K562 (cell line): ENCODE measurements around the gene DNAJC8. TPM values are rescaled to one million over a fixed set of nuclear protein-coding genes. Genes with fewer than 3 reads are reported as not detected.

Experiments used
- AFF4 ChIP-seq: sonication (generic); formaldehyde crosslinking; IDR thresholded peaks from 2 replicates; pipeline ENCODE4 v1.8.0; 2023; ENCODE audit warnings: mild to moderate bottlenecking, missing genetic modification reagents
- ARNT ChIP-seq, 2 experiments: fragments of 450-650 bp; IDR thresholded peaks; 2 replicates each; pipeline ENCODE4 v1.6.1; 2016; ENCODE audit warnings: mild to moderate bottlenecking in 1 of 2
- ATF4 ChIP-seq: fragments of 450-650 bp; formaldehyde crosslinking; IDR thresholded peaks from 2 replicates; pipeline ENCODE4 v1.4.0; 2022; ENCODE audit warnings: mild to moderate bottlenecking, moderate library complexity
- CEBPG ChIP-seq, 3 experiments: fragments of 200-800 bp in 1 of 3; sonication (Bioruptor generic) in 1 of 3; sonication (generic) in 1 of 3; formaldehyde crosslinking in 1 of 3; IDR thresholded peaks in 2 of 3; conservative IDR thresholded peaks in 1 of 3; 2 replicates each; pipeline versions ENCODE4 v1.6.1 to v1.8.0; 2016 to 2022; ENCODE audit warnings: missing compliant biosample characterization in 2 of 3, missing genetic modification characterization in 2 of 3, mild to moderate bottlenecking in 1 of 3, missing genetic modification reagents in 1 of 3
- ELF4 ChIP-seq: fragments of 450-650 bp; formaldehyde crosslinking; IDR thresholded peaks from 2 replicates; pipeline ENCODE4 v1.4.0; 2022; ENCODE audit warnings: missing genetic modification characterization
- JUN ChIP-seq, 2 experiments: sonication (generic) in 1 of 2; formaldehyde crosslinking in 1 of 2; IDR thresholded peaks; 2 replicates each; pipeline versions ENCODE4 v1.6.1 to v1.8.0; 2012 to 2022; ENCODE audit warnings: borderline replicate concordance in 2 of 2, mild to moderate bottlenecking in 2 of 2, improper control_type of control experiment in 1 of 2, low read depth in 1 of 2, low read length in 1 of 2, missing genetic modification reagents in 1 of 2
- KLF16 ChIP-seq: IDR thresholded peaks from 2 replicates; pipeline ENCODE4 v1.6.1; 2016; ENCODE audit warnings: antibody characterized with exemption
- MIER1 ChIP-seq: fragments of 450-650 bp; IDR thresholded peaks from 2 replicates; pipeline ENCODE4 v1.6.1; 2016; ENCODE audit warnings: antibody characterized with exemption, mild to moderate bottlenecking, low read depth
- NFE2L1 ChIP-seq: fragments of 450-650 bp; IDR thresholded peaks from 2 replicates; pipeline ENCODE4 v1.6.1; 2016; ENCODE audit warnings: missing genetic modification characterization, low read depth, mild to moderate bottlenecking, missing compliant biosample characterization, moderate library complexity, borderline replicate concordance
- PATZ1 ChIP-seq: fragments of 250-450 bp; sonication (Bioruptor Pico); IDR thresholded peaks from 2 replicates; pipeline ENCODE4 v1.5.0; 2020; ENCODE audit warnings: mild to moderate bottlenecking, borderline replicate concordance
- POLR2A ChIP-seq: fragments of 450-650 bp; conservative IDR thresholded peaks from 2 replicates; pipeline ENCODE4 v1.6.1; 2016
- RUNX1 ChIP-seq: sonication (generic); IDR thresholded peaks from 2 replicates; pipeline ENCODE4 v1.6.1; 2016; ENCODE audit warnings: antibody characterized with exemption, low read depth
- TEAD4 ChIP-seq, 2 experiments: sonication (generic) in 1 of 2; formaldehyde crosslinking in 1 of 2; IDR thresholded peaks; 2 replicates each; pipeline versions ENCODE4 v1.6.1 to v1.8.0; 2012 to 2022; ENCODE audit warnings: borderline replicate concordance in 1 of 2, inconsistent platforms in 1 of 2, low read length in 1 of 2, mild to moderate bottlenecking in 1 of 2, missing genetic modification reagents in 1 of 2
- WHSC1 ChIP-seq: IDR thresholded peaks from one replicate; pipeline ENCODE4 v1.6.1; 2012; ENCODE audit warnings: low read length, control low read depth, inconsistent platforms
- ZBTB34 ChIP-seq: fragments of 250-450 bp; sonication (Bioruptor Pico); IDR thresholded peaks from 2 replicates; pipeline ENCODE4 v1.8.0; 2021; ENCODE audit warnings: mild to moderate bottlenecking, moderate library complexity
- ZNF398 ChIP-seq: fragments of 250-450 bp; sonication (Bioruptor Pico); IDR thresholded peaks from 2 replicates; pipeline ENCODE4 v1.8.0; 2021; ENCODE audit warnings: moderate library complexity, mild to moderate bottlenecking, inconsistent platforms
- ZNF507 ChIP-seq: conservative IDR thresholded peaks from 2 replicates; pipeline ENCODE4 v1.6.1; 2017; ENCODE audit warnings: missing genetic modification characterization, missing compliant biosample characterization
- ZSCAN29 ChIP-seq: fragments of 450-650 bp; IDR thresholded peaks from 2 replicates; pipeline ENCODE4 v1.6.1; 2017
- polyA plus RNA-seq, 8 experiments: library from polyadenylated mRNA; depleted of rRNA in 4 of 8; stranded (reverse) in 5 of 8; unstranded in 3 of 8; fragments of >200 nt; fragmentation: Nextera tagmentation in 2 of 8; fragmentation: Illumina TruSeq in 1 of 8; extraction: Ambion mirVana in 2 of 8; extraction: Trizol in 1 of 8; gene quantifications; 2 replicates each; pipeline versions ENCODE4 v1.2.1 to v1.2.3, GENCODE V29; 2011 to 2014; ENCODE audit warnings: inconsistent platforms in 1 of 8, missing spikeins in 1 of 8
- total RNA-seq, 7 experiments: library from RNA; depleted of rRNA in 6 of 7; stranded (reverse); fragments of >200 nt in 6 of 7; fragmentation: Illumina TruSeq in 2 of 7; extraction: Trizol in 2 of 7; gene quantifications; 2 replicates each; pipeline versions ENCODE4 v1.2.1 to v1.2.3, GENCODE V29; 2011 to 2021; ENCODE audit warnings: low replicate concordance in 1 of 7

The DNAJC8 gene
- total and polyA plus RNA-seq, 9 of the 15 experiments (the other 6 are each of a cell fraction or from before 2014, with no cell fraction given) = 143 to 508 (median 209) TPM

- TF ChIP-seq ZNF398 (CRISPR knock-in tag) = no peak
- no peak for TF ChIP-seq AFF4 (CRISPR knock-in tag)
- TF ChIP-seq WHSC1 = no peak
- TF ChIP-seq PATZ1 (CRISPR knock-in tag) = no peak
- no peak; a peak in 1 of 4 replicates for TF ChIP-seq ARNT (IDR thresholded peaks at IDR 0.05)
- no peak for TF ChIP-seq JUN (IDR thresholded peaks at IDR 0.05; ENCODE audit: borderline replicate concordance, low read depth, low read length)
- TF ChIP-seq JUN (CRISPR knock-in tag; IDR thresholded peaks at IDR 0.05; ENCODE audit: borderline replicate concordance) = no peak
- TF ChIP-seq CEBPG (CRISPR knock-in tag; IDR thresholded peaks at IDR 0.05) = no peak
- TF ChIP-seq CEBPG (tag; conservative IDR thresholded peaks at IDR 0.05 in 1 of 2, IDR thresholded peaks at IDR 0.05 in 1 of 2) = no peak
- no peak for TF ChIP-seq MIER1
- TF ChIP-seq TEAD4 (IDR thresholded peaks at IDR 0.05; ENCODE audit: low read length) = peak; percentile 72
- no peak for TF ChIP-seq TEAD4 (CRISPR knock-in tag; IDR thresholded peaks at IDR 0.05; ENCODE audit: borderline replicate concordance)
- TF ChIP-seq ZSCAN29 = no peak
- TF ChIP-seq POLR2A = no peak
- peak; percentile 82; the same call in 1 of the 2 replicates for TF ChIP-seq ELF4 (CRISPR knock-in tag)
- TF ChIP-seq ZBTB34 (CRISPR knock-in tag) = no peak
- no peak for TF ChIP-seq RUNX1
- TF ChIP-seq ATF4 (CRISPR knock-in tag) = no peak
- TF ChIP-seq ZNF507 (tag) = no peak
- no peak for TF ChIP-seq NFE2L1 (tag)
- no peak for TF ChIP-seq KLF16
Measured at GRCh38 chr1:28278763-28279162, 45.9 kb upstream of the DNAJC8 start (continued).
